IMR-90 (cell line): ENCODE results near the gene PPDPF. TPM values are rescaled to one million over a fixed set of nuclear protein-coding genes. Genes with fewer than 3 reads are reported as not detected.

ENCODE experiments used
- ATAC-seq: fragments of 200-7000 bp; cut with Tn5 transposase; 2 replicates; pipeline ENCODE4 v1.9.1; 2020; ENCODE audit warnings: low read depth, mild to moderate bottlenecking, moderate library complexity
- BruUV-seq: library from RNA; stranded (reverse); fragments of 400-500 nt; replicated peaks from 2 replicates; lab custom pipeline; 2021; lab: Mats Ljungman, UMichigan
- CTCF ChIA-PET: fragments of 300-600 bp; formaldehyde crosslinking; extraction: SDS; loops from one replicate; lab custom pipeline; 2021; ENCODE audit warnings: antibody characterized with exemption; lab: Yijun Ruan, JAX
- POLR2A ChIA-PET: fragments of 300-600 bp; sonication (Branson Sonifier 250); formaldehyde crosslinking; loops from one replicate; lab custom pipeline; 2022; ENCODE audit warnings: antibody characterized with exemption; ENCODE audit not compliant: unreplicated experiment; lab: Charles Lee
- DNase-seq: peaks from one replicate; pipeline ENCODE4 v3.0.0; 2013
- H2AFZ ChIP-seq: replicated peaks from 2 replicates; pipeline ENCODE3; 2013; ENCODE audit warnings: low read length, mild to moderate bottlenecking; ENCODE audit not compliant: poor library complexity
- H2AK5ac ChIP-seq: 2 replicates; pipeline ENCODE4 v1.6.1; 2013; ENCODE audit warnings: low read depth, low read length, inconsistent platforms
- H2AK9ac ChIP-seq: replicated peaks from 2 replicates; pipeline ENCODE3; 2013; ENCODE audit warnings: mild to moderate bottlenecking, low read depth, low read length, moderate library complexity; ENCODE audit not compliant: poor library complexity
- H2BK120ac ChIP-seq: 2 replicates; pipeline ENCODE4 v1.6.1; 2013; ENCODE audit warnings: low read depth, low read length, inconsistent platforms
- H2BK15ac ChIP-seq: 3 replicates; pipeline ENCODE4 v1.6.1; 2013; ENCODE audit warnings: low read depth, low read length, inconsistent platforms
- H2BK20ac ChIP-seq: 2 replicates; pipeline ENCODE4 v1.6.1; 2013; ENCODE audit warnings: low read depth, mild to moderate bottlenecking, inconsistent platforms, low read length, moderate library complexity
- H2BK5ac ChIP-seq: 2 replicates; pipeline ENCODE4 v1.6.1; 2013; ENCODE audit warnings: mild to moderate bottlenecking, low read depth, low read length, inconsistent platforms; ENCODE audit not compliant: poor library complexity, severe bottlenecking
- H3K14ac ChIP-seq: replicated peaks from 2 replicates; pipeline ENCODE4 v1.6.1; 2013; ENCODE audit warnings: low read depth, low read length, inconsistent platforms
- H3K18ac ChIP-seq: 2 replicates; pipeline ENCODE4 v1.6.1; 2013; ENCODE audit warnings: low read depth, low read length, control low read depth
- H3K23ac ChIP-seq: 2 replicates; pipeline ENCODE4 v1.6.1; 2013; ENCODE audit warnings: low read depth, low read length, inconsistent platforms
- H3K27ac ChIP-seq: 2 replicates; pipeline ENCODE4 v1.5.1; 2013; ENCODE audit warnings: mild to moderate bottlenecking, control low read depth, low read length; ENCODE audit not compliant: insufficient read depth
- H3K27me3 ChIP-seq: 2 replicates; pipeline ENCODE4 v1.6.1; 2013; ENCODE audit warnings: low read length; ENCODE audit not compliant: control insufficient read depth, insufficient read depth
- H3K36me3 ChIP-seq: 2 replicates; pipeline ENCODE4 v1.6.1; 2013; ENCODE audit warnings: low read length, mixed read lengths; ENCODE audit not compliant: control insufficient read depth, insufficient read depth
- H3K4ac ChIP-seq: 2 replicates; pipeline ENCODE4 v1.6.1; 2013; ENCODE audit warnings: low read depth, low read length, inconsistent platforms
- H3K4me1 ChIP-seq: 2 replicates; pipeline ENCODE4 v1.6.1; 2013; ENCODE audit warnings: low read length, mixed read lengths; ENCODE audit not compliant: control insufficient read depth, insufficient read depth
- H3K4me2 ChIP-seq: 2 replicates; pipeline ENCODE4 v1.6.1; 2013; ENCODE audit warnings: low read depth, mild to moderate bottlenecking, control low read depth, low read length, moderate library complexity
- H3K4me3 ChIP-seq: 2 replicates; pipeline ENCODE4 v1.5.1; 2013; ENCODE audit warnings: low read depth, mild to moderate bottlenecking, control low read depth, low read length, moderate library complexity; ENCODE audit not compliant: insufficient read depth
- H3K56ac ChIP-seq: 2 replicates; pipeline ENCODE4 v1.6.1; 2013; ENCODE audit warnings: low read length, inconsistent platforms; ENCODE audit not compliant: insufficient read depth; ENCODE audit errors: extremely low read depth
- H3K79me1 ChIP-seq, 2 experiments: 2 replicates each; pipeline ENCODE4 v1.6.1; 2013; ENCODE audit warnings: low read length in 2 of 2, inconsistent platforms in 1 of 2, low read depth in 1 of 2
- H3K9ac ChIP-seq: 2 replicates; pipeline ENCODE4 v1.6.1; 2013; ENCODE audit warnings: low read depth, low read length, control low read depth
- H3K9me1 ChIP-seq: 2 replicates; pipeline ENCODE4 v1.6.1; 2013; ENCODE audit warnings: low read length, inconsistent platforms; ENCODE audit not compliant: insufficient read depth
- H3K9me3 ChIP-seq: 2 replicates; pipeline ENCODE4 v1.6.1; 2013; ENCODE audit warnings: low read length; ENCODE audit not compliant: control insufficient read depth, insufficient read depth
- H4K20me1 ChIP-seq: 2 replicates; pipeline ENCODE4 v1.6.1; 2013; ENCODE audit warnings: low read length, inconsistent platforms; ENCODE audit not compliant: insufficient read depth
- H4K5ac ChIP-seq: 2 replicates; pipeline ENCODE4 v1.6.1; 2013; ENCODE audit warnings: mild to moderate bottlenecking, low read depth, low read length, control low read depth
- H4K8ac ChIP-seq, 2 experiments: 2 replicates each; pipeline ENCODE4 v1.6.1; 2013; ENCODE audit warnings: low read depth in 2 of 2, low read length in 2 of 2, control low read depth in 1 of 2, inconsistent platforms in 1 of 2
- H4K91ac ChIP-seq: 2 replicates; pipeline ENCODE4 v1.6.1; 2013; ENCODE audit warnings: low read depth, low read length, inconsistent platforms; ENCODE audit not compliant: insufficient read depth
- BHLHE40 ChIP-seq: fragments of 150-350 bp; IDR thresholded peaks from 2 replicates; pipeline ENCODE4 v1.6.1; 2016; ENCODE audit warnings: mild to moderate bottlenecking, low read depth, low read length
- CHD1 ChIP-seq: IDR thresholded peaks from 2 replicates; pipeline ENCODE4 v1.6.1; 2012; ENCODE audit warnings: low read depth, low read length, improper control_type of control experiment
- ELK1 ChIP-seq: fragments of 150-350 bp; IDR thresholded peaks from 2 replicates; pipeline ENCODE4 v1.6.1; 2016; ENCODE audit warnings: low read depth, mild to moderate bottlenecking, low read length, moderate library complexity, borderline replicate concordance
- FOS ChIP-seq: fragments of 150-350 bp; IDR thresholded peaks from 2 replicates; pipeline ENCODE4 v1.6.1; 2016; ENCODE audit warnings: low read depth, low read length
- MAFK ChIP-seq: IDR thresholded peaks from 2 replicates; pipeline ENCODE4 v1.6.1; 2012; ENCODE audit warnings: low read depth, low read length, improper control_type of control experiment
- MAZ ChIP-seq: IDR thresholded peaks from 2 replicates; pipeline ENCODE4 v1.6.1; 2012; ENCODE audit warnings: low read depth, mild to moderate bottlenecking, low read length, improper control_type of control experiment, moderate library complexity, borderline replicate concordance
- MXI1 ChIP-seq: IDR thresholded peaks from 2 replicates; pipeline ENCODE4 v1.6.1; 2012; ENCODE audit warnings: low read depth, mild to moderate bottlenecking, low read length, moderate library complexity, borderline replicate concordance
- NFE2L2 ChIP-seq: fragments of 150-350 bp; IDR thresholded peaks from 2 replicates; pipeline ENCODE4 v1.6.1; 2016; ENCODE audit warnings: low read depth, mild to moderate bottlenecking, low read length
- POLR2A ChIP-seq: IDR thresholded peaks from 2 replicates; pipeline ENCODE4 v1.6.1; 2012; ENCODE audit warnings: mild to moderate bottlenecking, low read depth, low read length
- RAD21 ChIP-seq: IDR thresholded peaks from 2 replicates; pipeline ENCODE4 v1.6.1; 2012; ENCODE audit warnings: low read length, improper control_type of control experiment
- RCOR1 ChIP-seq: IDR thresholded peaks from 2 replicates; pipeline ENCODE4 v1.6.1; 2012; ENCODE audit warnings: mild to moderate bottlenecking, low read length, improper control_type of control experiment; ENCODE audit not compliant: insufficient replicate concordance
- RFX5 ChIP-seq: IDR thresholded peaks from 2 replicates; pipeline ENCODE4 v1.8.0; 2012; ENCODE audit warnings: low read depth, mild to moderate bottlenecking, low read length, moderate library complexity
- SMC3 ChIP-seq: fragments of 150-350 bp; IDR thresholded peaks from 2 replicates; pipeline ENCODE4 v1.6.1; 2016; ENCODE audit warnings: low read depth, mild to moderate bottlenecking, antibody characterized with exemption, low read length, moderate library complexity
- USF2 ChIP-seq: fragments of 150-350 bp; IDR thresholded peaks from 2 replicates; pipeline ENCODE4 v1.6.1; 2017; ENCODE audit warnings: mild to moderate bottlenecking, antibody characterized with exemption, low read length, low read depth
- WGBS, 2 experiments: methylation state at CpG; one replicate each; pipeline versions ENCODE4 v1.1.5 to v1.1.7; 2013; ENCODE audit warnings: missing lambda C conversion rate in 2 of 2; ENCODE audit not compliant: insufficient read length in 1 of 2; ENCODE audit errors: extremely low coverage in 2 of 2; 5-methylcytosine and 5-hydroxymethylcytosine counted together
- dilution Hi-C: fragments of 300-500 bp; cut with HindIII; formaldehyde crosslinking; loops from one replicate; pipeline ENCODE4 v1.14.3; 2018; ENCODE audit warnings: low sequenced_read_pairs; ENCODE audit not compliant: unreplicated experiment
- in situ Hi-C: fragments of 300-500 bp; cut with MboI; formaldehyde crosslinking; loops from 3 replicates; pipeline ENCODE4 v1.14.3; 2019; ENCODE audit warnings: low sequenced_read_pairs, inconsistent platforms, mixed read lengths
- intact Hi-C: fragments of 100-400 bp; cut with micrococcal nuclease; formaldehyde crosslinking; loops from 2 replicates; pipeline ENCODE4 v1.10.0; 2022
- polyA plus RNA-seq, 3 experiments: library from polyadenylated mRNA; depleted of rRNA; stranded (reverse); fragments of >200 nt; gene quantifications; 2 replicates each; pipeline ENCODE4 v1.2.3, GENCODE V29; 2012; ENCODE audit warnings: low replicate concordance in 1 of 3
- total RNA-seq: library from RNA; depleted of rRNA; stranded (reverse); fragments of >200 nt; gene quantifications from 2 replicates; pipeline ENCODE4 v1.2.3, GENCODE V29; 2012
- TF ChIP-seq, protein P1 (sequence below): conservative IDR thresholded peaks from 2 replicates; pipeline ENCODE4 v1.5.1; 2012; ENCODE audit warnings: mild to moderate bottlenecking, low read depth, low read length, improper control_type of control experiment

The PPDPF gene
- total and polyA plus RNA-seq, 2 of the 4 experiments (the other 2 are of a cell fraction) = 12.9 to 171 TPM

DNA sequence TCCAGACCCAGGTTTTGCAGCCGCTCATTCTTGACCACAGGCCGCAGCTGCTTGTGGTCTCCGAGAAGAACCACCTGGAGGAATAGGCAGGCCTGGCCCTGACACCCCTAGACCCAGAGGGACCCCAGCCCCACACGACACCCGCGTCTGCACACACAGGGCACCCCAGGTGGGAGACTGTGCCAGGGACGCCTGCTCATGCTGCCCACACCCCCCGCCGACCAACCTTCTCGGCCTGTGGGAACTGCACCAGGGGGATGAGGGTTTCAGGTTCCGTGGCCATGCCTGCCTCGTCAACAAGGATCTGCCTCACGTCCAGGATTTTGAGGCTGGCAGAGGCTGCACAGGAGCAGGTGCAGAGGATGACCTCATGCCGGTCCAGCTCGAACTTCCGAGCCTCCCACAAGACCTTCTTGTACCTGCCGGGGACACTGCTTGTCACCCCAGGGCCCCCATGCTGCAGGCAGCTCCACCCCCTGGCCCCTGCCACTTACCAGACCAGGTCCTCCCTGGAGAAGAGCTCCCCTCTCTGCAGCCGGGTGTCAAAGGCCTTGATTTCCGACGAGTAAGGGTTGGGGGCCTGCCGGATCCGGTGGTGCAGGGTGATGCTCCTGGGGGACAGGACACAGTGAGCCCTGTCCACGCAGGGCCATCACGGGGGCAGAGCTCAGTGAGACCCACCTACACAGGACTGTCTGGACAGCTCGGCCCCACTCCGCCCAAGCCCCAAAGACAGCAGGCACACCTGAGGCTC lies 40.5 kb downstream of the PPDPF start:
- no peaks in the 10 kb centered on the region for H4K20me1 ChIP-seq
- no peaks in the 10 kb centered on the region for H3K9me3 ChIP-seq
- no peak overlapping the region for H4K5ac ChIP-seq
- no peak overlapping the region for H3K56ac ChIP-seq
- H3K27me3 ChIP-seq = no peaks in the 10 kb centered on the region
- H2BK120ac ChIP-seq = no peak overlapping the region
- H2BK20ac ChIP-seq = no peak overlapping the region
- no peak overlapping the region for H2BK15ac ChIP-seq
- TF ChIP-seq FOS = no peak
- no peak for TF ChIP-seq POLR2A
- TF ChIP-seq RFX5 = no peak
- TF ChIP-seq, protein P1, sequence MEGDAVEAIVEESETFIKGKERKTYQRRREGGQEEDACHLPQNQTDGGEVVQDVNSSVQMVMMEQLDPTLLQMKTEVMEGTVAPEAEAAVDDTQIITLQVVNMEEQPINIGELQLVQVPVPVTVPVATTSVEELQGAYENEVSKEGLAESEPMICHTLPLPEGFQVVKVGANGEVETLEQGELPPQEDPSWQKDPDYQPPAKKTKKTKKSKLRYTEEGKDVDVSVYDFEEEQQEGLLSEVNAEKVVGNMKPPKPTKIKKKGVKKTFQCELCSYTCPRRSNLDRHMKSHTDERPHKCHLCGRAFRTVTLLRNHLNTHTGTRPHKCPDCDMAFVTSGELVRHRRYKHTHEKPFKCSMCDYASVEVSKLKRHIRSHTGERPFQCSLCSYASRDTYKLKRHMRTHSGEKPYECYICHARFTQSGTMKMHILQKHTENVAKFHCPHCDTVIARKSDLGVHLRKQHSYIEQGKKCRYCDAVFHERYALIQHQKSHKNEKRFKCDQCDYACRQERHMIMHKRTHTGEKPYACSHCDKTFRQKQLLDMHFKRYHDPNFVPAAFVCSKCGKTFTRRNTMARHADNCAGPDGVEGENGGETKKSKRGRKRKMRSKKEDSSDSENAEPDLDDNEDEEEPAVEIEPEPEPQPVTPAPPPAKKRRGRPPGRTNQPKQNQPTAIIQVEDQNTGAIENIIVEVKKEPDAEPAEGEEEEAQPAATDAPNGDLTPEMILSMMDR = no peak
- TF ChIP-seq RAD21 = no peak
- TF ChIP-seq MAZ = no peak
- no peak for TF ChIP-seq USF2
- TF ChIP-seq RCOR1 = no peak
- no peak for TF ChIP-seq MAFK
- no peak for TF ChIP-seq CHD1
- no peak for TF ChIP-seq SMC3
- TF ChIP-seq BHLHE40 = no peak
- no peak for TF ChIP-seq NFE2L2
- TF ChIP-seq ELK1 = no peak
- TF ChIP-seq MXI1 = no peak
- no peak overlapping the region for H2AFZ ChIP-seq
- no peak overlapping the region for H3K4ac ChIP-seq
- H4K91ac ChIP-seq = no peak overlapping the region
- no peak overlapping the region for H3K23ac ChIP-seq
- no peak overlapping the region for H3K18ac ChIP-seq
- no peak overlapping the region for H2AK5ac ChIP-seq
- no TSS peak for BruUV-seq
- H3K4me2 ChIP-seq = no peak overlapping the region
- H3K9ac ChIP-seq = no peak overlapping the region
- no peak overlapping the region for H3K4me3 ChIP-seq
- H3K14ac ChIP-seq = no peak overlapping the region
- H3K27ac ChIP-seq = no peak overlapping the region
- ATAC-seq = no peak
- H3K9me1 ChIP-seq = no peaks in the 10 kb centered on the region
- no peak overlapping the region for H2BK5ac ChIP-seq
- H3K36me3 ChIP-seq = peaks cover 55% of the 10 kb centered on the region
- in situ Hi-C loops (no loop called here), intact Hi-C loops (no loop called here), dilution Hi-C loops (no loop called here)
- no peak overlapping the region for H4K8ac ChIP-seq
- H3K4me1 ChIP-seq = no peaks in the 10 kb centered on the region
- peak overlapping the region; percentile 28 for H2AK9ac ChIP-seq
- WGBS, 2 experiments = 100% methylated on average over 4 of the region's 26 CpGs; no CpG with 5 or more reads in 1 of the 2 experiments
- ChIA-PET CTCF (no interaction called here), POLR2A (no interaction called here)
- no peak for DNase-seq
- no peaks in the 10 kb centered on the region for H3K79me1 ChIP-seq
